Measurements from ENCODE around the gene RIMS3.
"Not testable (repeated sequence)": the region's sequence is repeated elsewhere in the genome, so short reads cannot be mapped to it uniquely, and the experiment has no call there.

The RIMS3 gene

GRCh38 chr1:40630488-40631223, 34.8 kb downstream of the RIMS3 start:
- no peak for DNase-seq (ENCODE audit: low read depth in 2 of 2)

GRCh38 chr1:40629546-40629945, 35.9 kb downstream of the RIMS3 start:
- DNase-seq (ENCODE audit: low read depth in 2 of 2) = not testable (repeated sequence)

GRCh38 chr1:40628903-40629292, 36.6 kb downstream of the RIMS3 start:
- DNase-seq (ENCODE audit: low read depth in 2 of 2) = no peak

- no peak for DNase-seq (ENCODE audit: low read depth in 2 of 2)
These were observed 37.2 kb downstream of the RIMS3 start for GRCh38 chr1:40627987-40628902.

GRCh38 chr1:40626383-40626770, 39.1 kb downstream of the RIMS3 start:
- no peak for DNase-seq (ENCODE audit: low read depth in 2 of 2)

- no peak for DNase-seq (ENCODE audit: low read depth in 2 of 2)
These were observed 39.8 kb downstream of the RIMS3 start for GRCh38 chr1:40625476-40626382.

GRCh38 chr1:40625076-40625475, 40.4 kb downstream of the RIMS3 start:
- DNase-seq (ENCODE audit: low read depth in 2 of 2) = no peak

GRCh38 chr1:40622936-40623629, 42.4 kb downstream of the RIMS3 start:
- DNase-seq (ENCODE audit: low read depth in 2 of 2) = no peak

- DNase-seq (ENCODE audit: low read depth in 2 of 2) = no peak
These were observed 43.5 kb downstream of the RIMS3 start for GRCh38 chr1:40621821-40622450.

- no peak for DNase-seq (ENCODE audit: low read depth in 2 of 2)
These were observed 44.8 kb downstream of the RIMS3 start for GRCh38 chr1:40620586-40621210.

GRCh38 chr1:40620150-40620549, 45.3 kb downstream of the RIMS3 start:
- no peak for DNase-seq (ENCODE audit: low read depth in 2 of 2)

GRCh38 chr1:40618108-40618507, 47.4 kb downstream of the RIMS3 start:
- no peak for DNase-seq (ENCODE audit: low read depth in 2 of 2)

GRCh38 chr1:40612345-40612831, 53.1 kb downstream of the RIMS3 start:
- DNase-seq (ENCODE audit: low read depth in 2 of 2) = peak; percentile 21

- no peak for DNase-seq (ENCODE audit: low read depth in 2 of 2)
These were observed 55.3 kb downstream of the RIMS3 start for GRCh38 chr1:40610156-40610555.

GRCh38 chr1:40607921-40608320, 57.6 kb downstream of the RIMS3 start:
- DNase-seq (ENCODE audit: low read depth in 2 of 2) = no peak

- no peak for DNase-seq (ENCODE audit: low read depth in 2 of 2)
These were observed 58.5 kb downstream of the RIMS3 start for GRCh38 chr1:40606978-40607377.

- no peak for DNase-seq (ENCODE audit: low read depth in 2 of 2)
These were observed 59.3 kb downstream of the RIMS3 start for GRCh38 chr1:40606194-40606593.

- no peak for DNase-seq (ENCODE audit: low read depth in 2 of 2)
These were observed 65.6 kb downstream of the RIMS3 start for GRCh38 chr1:40599926-40600325.

- DNase-seq (ENCODE audit: low read depth in 2 of 2) = no peak
These were observed 69.9 kb downstream of the RIMS3 start for GRCh38 chr1:40595623-40596022.

GRCh38 chr1:40594187-40594531, 71.3 kb downstream of the RIMS3 start:
- DNase-seq (ENCODE audit: low read depth in 2 of 2) = no peak

Measured in fibroblast of skin of left quadriceps (primary cell).